SK-N-DZ (cell line): ENCODE data around the gene SOWAHA. TPM values are rescaled to one million over a fixed set of nuclear protein-coding genes. Genes with fewer than 3 reads are reported as not detected.

Source experiments
- DNase-seq: peaks from one replicate; pipeline ENCODE4 v3.0.0-alpha.2; 2015; ENCODE audit warnings: low spot score
- polyA plus RNA-seq, 2 experiments: library from polyadenylated mRNA; depleted of rRNA; stranded (reverse); fragments of >200 nt; gene quantifications; 2 replicates each; pipeline ENCODE4 v1.2.3, GENCODE V29; 2014

SOWAHA gene
- polyA plus RNA-seq (2014; cell fraction: cytosol; rRNA removed), result 0.68 and 1.9 TPM in 2 replicates
- polyA plus RNA-seq (2014; cell fraction: nucleus; rRNA removed), result 0.58 TPM in 1 of 2 replicates, not detected in the other

DNA sequence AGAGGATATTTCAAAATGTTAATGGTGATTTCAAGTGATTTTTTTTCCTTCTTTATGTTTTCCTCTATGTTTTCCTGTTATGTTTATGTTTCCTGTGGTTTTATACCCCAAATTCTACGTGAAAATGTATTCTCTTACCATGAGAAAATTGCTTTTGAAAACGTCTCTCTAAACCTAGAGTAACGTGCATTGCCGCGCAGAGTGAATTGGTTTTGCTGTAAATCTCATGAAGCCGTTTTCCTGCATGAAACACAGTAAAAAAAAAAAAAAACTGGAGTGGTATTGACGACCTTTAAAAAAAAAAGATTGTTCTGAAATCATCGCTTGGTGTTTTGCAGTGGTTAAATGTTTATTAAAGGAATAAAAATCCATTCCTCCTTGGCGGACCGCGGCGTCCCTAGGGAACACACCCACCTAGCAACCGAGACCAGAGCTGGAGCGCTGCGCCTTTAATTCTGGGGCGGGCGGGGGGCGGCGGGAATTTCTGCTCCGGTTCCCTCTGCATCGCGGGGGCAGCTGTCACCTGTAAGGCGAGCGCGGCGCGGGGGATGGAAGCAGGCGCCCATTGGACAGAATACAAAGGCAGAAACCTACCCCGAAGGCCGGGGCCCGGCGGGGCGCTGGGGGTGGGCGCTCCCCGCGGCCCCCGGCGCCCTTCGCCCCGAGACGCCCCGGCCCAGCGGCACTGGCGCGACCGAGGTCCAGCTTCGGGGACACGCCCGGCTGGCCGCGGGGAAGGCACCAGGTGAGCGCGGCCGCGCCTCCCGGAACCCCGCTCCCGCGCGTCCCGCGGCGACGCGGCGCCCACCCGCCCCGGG, at the start of gene SOWAHA:
Gene SOWAHA (plus strand): TSS at position 522 of the 818 bp plus-strand sequence. CDS start 320 bp downstream, outside the sequence.
- no peak for DNase-seq

DNA sequence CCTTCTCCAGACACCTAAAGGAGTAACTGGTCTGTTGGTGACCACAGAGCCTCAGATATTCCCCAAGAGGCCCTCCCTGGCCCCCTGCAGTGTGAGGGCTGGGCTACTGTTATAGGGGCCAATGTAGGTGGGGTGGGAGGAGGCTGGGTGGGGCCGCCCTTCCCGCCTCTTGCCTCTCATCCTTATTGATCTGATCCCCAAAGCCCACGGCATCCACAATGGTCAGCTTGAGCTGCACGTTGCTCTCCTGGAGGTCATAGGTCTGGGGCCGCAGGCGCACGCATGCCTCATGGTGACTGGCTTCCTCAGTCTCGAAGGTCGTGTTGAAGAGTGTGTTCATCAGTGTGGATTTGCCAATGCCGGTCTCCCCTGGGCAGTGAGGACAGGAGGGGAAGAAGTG, 49.1 kb upstream of the SOWAHA start:
- no peak for DNase-seq

- DNase-seq, result no peak
These were observed 48.3 kb upstream of the SOWAHA start for GRCh38 chr5:132764671-132765238.

GRCh38 chr5:132765311-132766019, 47.6 kb upstream of the SOWAHA start:
- no peak for DNase-seq

GRCh38 chr5:132766020-132766805, 46.9 kb upstream of the SOWAHA start:
- DNase-seq, result no peak

DNA sequence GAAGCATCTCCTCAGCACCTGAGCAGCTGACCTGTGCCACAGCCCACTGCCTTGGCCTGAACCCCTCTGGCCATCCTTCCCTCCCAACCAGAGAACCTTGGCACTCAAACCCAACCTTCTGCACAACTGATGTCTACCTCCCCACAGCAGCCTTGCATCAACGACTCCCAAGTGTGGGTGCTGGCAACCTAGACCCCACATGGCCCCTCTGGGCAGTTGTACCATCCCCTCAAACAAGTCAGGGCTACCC, 46.4 kb upstream of the SOWAHA start:
- DNase-seq, result no peak

- DNase-seq, result no peak
These were observed 46.0 kb upstream of the SOWAHA start for GRCh38 chr5:132767150-132767549.

GRCh38 chr5:132768485-132768868, 44.6 kb upstream of the SOWAHA start:
- DNase-seq, result no peak

GRCh38 chr5:132770476-132771159, 42.5 kb upstream of the SOWAHA start:
- no peak for DNase-seq

GRCh38 chr5:132771503-132771998, 41.6 kb upstream of the SOWAHA start:
- no peak for DNase-seq

- DNase-seq, result no peak
These were observed 40.6 kb upstream of the SOWAHA start for GRCh38 chr5:132772291-132773070.

DNA sequence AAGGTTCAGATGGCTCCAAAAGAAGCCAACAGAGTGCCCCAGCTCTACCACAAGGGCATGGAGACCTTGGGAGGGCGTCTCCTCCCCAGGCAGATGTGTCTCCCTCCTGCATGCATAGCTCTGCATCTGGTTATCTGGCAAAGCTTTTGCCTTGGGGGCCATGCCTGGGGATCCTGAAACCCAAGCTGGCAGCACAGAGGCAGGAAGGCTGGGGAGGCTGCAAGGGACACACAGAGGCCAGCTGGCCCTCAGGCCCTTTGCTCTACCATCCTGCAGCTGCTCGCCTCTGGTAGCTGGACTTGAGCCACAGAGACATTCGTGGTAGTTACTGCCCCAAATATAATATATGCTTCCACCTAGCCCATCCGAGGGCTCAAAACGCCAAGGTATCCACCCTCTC, 40.0 kb upstream of the SOWAHA start:
- DNase-seq, result no peak

- DNase-seq, result no peak
These were observed 39.3 kb upstream of the SOWAHA start for GRCh38 chr5:132773601-132774355.

DNA sequence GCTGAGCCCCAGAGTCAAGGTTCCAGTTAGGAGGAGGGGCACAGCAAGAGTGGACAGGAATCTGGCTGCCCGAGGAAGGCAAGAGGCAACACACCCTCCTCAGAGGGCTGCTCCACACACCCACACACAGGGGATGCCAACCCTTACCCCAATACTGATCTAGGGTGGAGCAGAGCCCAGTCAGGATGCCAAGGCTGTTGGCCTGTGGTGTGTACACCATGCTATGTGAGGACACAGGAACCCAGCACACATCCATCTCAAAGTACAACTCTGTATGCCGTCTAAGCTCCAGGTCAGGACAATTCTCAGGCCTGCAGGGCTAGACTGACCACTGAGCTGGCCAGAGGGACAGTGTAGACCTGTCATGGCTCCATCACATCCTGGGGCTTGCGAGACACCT, 38.7 kb upstream of the SOWAHA start:
- no peak for DNase-seq

DNA sequence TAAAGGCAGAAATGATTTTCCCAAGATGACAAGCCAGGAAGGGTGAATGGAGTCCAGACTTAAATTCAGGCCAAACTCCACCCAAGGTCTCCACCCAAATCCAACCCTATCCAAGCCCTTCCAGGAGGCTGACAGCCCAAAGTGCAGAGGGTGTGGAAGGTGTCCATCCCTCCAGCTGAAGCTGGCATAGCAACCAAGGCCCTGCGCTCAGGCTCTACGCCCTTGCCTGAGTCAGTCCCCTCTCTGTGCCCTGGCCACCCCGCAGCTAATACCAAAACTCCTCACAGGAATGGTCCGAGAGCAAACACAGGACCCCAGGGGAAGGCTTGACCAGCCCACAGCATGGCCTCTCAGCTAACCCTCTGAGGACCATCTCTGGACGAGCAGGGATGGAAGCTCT, 38.2 kb upstream of the SOWAHA start:
- DNase-seq, result no peak

GRCh38 chr5:132775476-132775961, 37.6 kb upstream of the SOWAHA start:
- DNase-seq, result no peak

GRCh38 chr5:132776131-132776937, 36.8 kb upstream of the SOWAHA start:
- DNase-seq, result peak; percentile 70

DNA sequence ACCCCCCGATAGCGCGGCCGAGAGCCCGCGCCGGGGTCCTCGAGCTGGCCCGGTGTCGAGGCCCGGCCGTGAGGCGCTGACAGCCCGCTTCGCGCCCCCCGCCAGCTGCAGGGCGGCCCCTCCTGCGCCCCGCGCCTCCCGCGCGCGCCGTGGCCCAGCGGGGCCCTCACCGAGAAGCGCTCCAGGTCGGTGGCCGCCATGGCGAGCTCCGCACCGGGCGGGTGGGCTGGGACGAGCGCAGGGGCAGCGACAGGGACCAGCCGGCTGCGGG, 36.2 kb upstream of the SOWAHA start:
- no peak for DNase-seq
